Spleen (tissue), 11 donors: Measurements from ENCODE around the gene TUBGCP6. TPM values are rescaled to one million over a fixed set of nuclear protein-coding genes. Genes with fewer than 3 reads are reported as not detected.

Source experiments
- DNase-seq: peaks from one replicate; pipeline ENCODE4 v3.0.0-alpha.2; 2020
- H3K27ac ChIP-seq, 8 donors: fragments of 200-600 bp; sonication (generic) in 7 of 8; 1 replicate in 4 of 8; 2 replicates in 4 of 8; pipeline versions ENCODE4 v1.5.0 to v1.8.0; 2016 to 2021; ENCODE audit warnings: inconsistent platforms in 4 of 8, mild to moderate bottlenecking in 4 of 8, moderate library complexity in 1 of 8
- H3K27me3 ChIP-seq, 7 donors: fragments of 200-600 bp; sonication (generic) in 6 of 7; replicated peaks in 1 of 7; 1 replicate in 4 of 7; 2 replicates in 3 of 7; pipeline versions ENCODE4 v1.5.0 to v1.8.0; 2016 to 2021; ENCODE audit warnings: inconsistent platforms in 3 of 7, mild to moderate bottlenecking in 1 of 7
- H3K36me3 ChIP-seq, 6 donors: fragments of 200-600 bp; sonication (generic) in 5 of 6; 1 replicate in 4 of 6; 2 replicates in 2 of 6; pipeline versions ENCODE4 v1.5.0 to v1.8.0; 2016 to 2021; ENCODE audit warnings: inconsistent platforms in 2 of 6
- H3K4me1 ChIP-seq, 6 donors: fragments of 200-600 bp; sonication (generic) in 5 of 6; 1 replicate in 3 of 6; 2 replicates in 3 of 6; pipeline versions ENCODE4 v1.5.0 to v1.8.0; 2016 to 2021; ENCODE audit warnings: inconsistent platforms in 3 of 6
- H3K4me3 ChIP-seq, 8 donors: fragments of 200-600 bp; sonication (generic) in 7 of 8; 1 replicate in 4 of 8; 2 replicates in 4 of 8; pipeline versions ENCODE4 v1.5.0 to v1.8.0; 2016 to 2021; ENCODE audit warnings: inconsistent platforms in 4 of 8, mild to moderate bottlenecking in 4 of 8, moderate library complexity in 2 of 8
- H3K9me3 ChIP-seq, 8 donors: fragments of 200-600 bp; sonication (generic) in 7 of 8; 1 replicate in 4 of 8; 2 replicates in 4 of 8; pipeline versions ENCODE4 v1.5.0 to v1.8.0; 2016 to 2021; ENCODE audit warnings: inconsistent platforms in 4 of 8
- POLR2A ChIP-seq, 3 donors: fragments of 450-650 bp; IDR thresholded peaks; one replicate each; pipeline ENCODE4 v1.5.1; 2017; ENCODE audit warnings: antibody characterized with exemption in 3 of 3, mild to moderate bottlenecking in 1 of 3
- POLR2AphosphoS5 ChIP-seq, 3 donors: sonication (generic); formaldehyde crosslinking; IDR thresholded peaks; one replicate each; pipeline ENCODE4 v1.5.1; 2017; ENCODE audit warnings: antibody characterized with exemption in 3 of 3
- WGBS, 5 donors: extraction: QIAGEN DNeasy Blood & Tissue Kit in 3 of 5; methylation state at CpG; one replicate each; pipeline versions ENCODE4 v1.1.5 to v1.1.7; 2013 to 2018; 5-methylcytosine and 5-hydroxymethylcytosine counted together
- intact Hi-C: fragments of 100-400 bp; cut with DNase I; formaldehyde crosslinking; loops from one replicate; pipeline ENCODE4 v1.15.0; 2023; ENCODE audit warnings: low total_unique reads
- polyA plus RNA-seq, 3 donors: library from polyadenylated mRNA; stranded (reverse); fragments of 200-250 nt; gene quantifications; one replicate each; pipeline ENCODE4 v1.2.1, GENCODE V29; 2013
- total RNA-seq, 7 donors: library from RNA; depleted of rRNA in 3 of 7; stranded (reverse); fragments of >200 nt in 3 of 7; fragmentation: NEBNext Ultra II Directional in 4 of 7; extraction: Animal tissue kit (Norgen Biotek cat#: 25700) in 4 of 7; gene quantifications; one replicate each; pipeline versions ENCODE4 v1.1.0 to v1.2.1, GENCODE V29; 2016 to 2021
- TF ChIP-seq, protein P1 (sequence below), 11 experiments: fragments of 200-600 bp in 7 of 11; fragments of 450-650 bp in 4 of 11; sonication (generic) in 4 of 11; IDR thresholded peaks in 8 of 11; conservative IDR thresholded peaks in 3 of 11; 1 replicate in 7 of 11; 2 replicates in 4 of 11; pipeline versions ENCODE4 v1.4.0 to v1.8.0; 2016 to 2021; ENCODE audit warnings: antibody characterized with exemption in 11 of 11, inconsistent platforms in 4 of 11, mild to moderate bottlenecking in 1 of 11
- donor health status: healthy with polysubstance abuse.
- donor health status: DM: no; HTN: no; CAD: no; lungs with moderate emphysema.
- donor health status: DM: no; HTN: no; CAD: no.
- donor health status: Bipolar disorder and iron deficiency.
- donor health status: healthy.
- donor health status: DM: no; HTN: no; CAD: no.
- donor health status: DM: yes; HTN: yes; CAD: no.

TUBGCP6 gene
- total and polyA plus RNA-seq, 10 donors = 36.0 to 98.0 (median 69.3) TPM

DNA sequence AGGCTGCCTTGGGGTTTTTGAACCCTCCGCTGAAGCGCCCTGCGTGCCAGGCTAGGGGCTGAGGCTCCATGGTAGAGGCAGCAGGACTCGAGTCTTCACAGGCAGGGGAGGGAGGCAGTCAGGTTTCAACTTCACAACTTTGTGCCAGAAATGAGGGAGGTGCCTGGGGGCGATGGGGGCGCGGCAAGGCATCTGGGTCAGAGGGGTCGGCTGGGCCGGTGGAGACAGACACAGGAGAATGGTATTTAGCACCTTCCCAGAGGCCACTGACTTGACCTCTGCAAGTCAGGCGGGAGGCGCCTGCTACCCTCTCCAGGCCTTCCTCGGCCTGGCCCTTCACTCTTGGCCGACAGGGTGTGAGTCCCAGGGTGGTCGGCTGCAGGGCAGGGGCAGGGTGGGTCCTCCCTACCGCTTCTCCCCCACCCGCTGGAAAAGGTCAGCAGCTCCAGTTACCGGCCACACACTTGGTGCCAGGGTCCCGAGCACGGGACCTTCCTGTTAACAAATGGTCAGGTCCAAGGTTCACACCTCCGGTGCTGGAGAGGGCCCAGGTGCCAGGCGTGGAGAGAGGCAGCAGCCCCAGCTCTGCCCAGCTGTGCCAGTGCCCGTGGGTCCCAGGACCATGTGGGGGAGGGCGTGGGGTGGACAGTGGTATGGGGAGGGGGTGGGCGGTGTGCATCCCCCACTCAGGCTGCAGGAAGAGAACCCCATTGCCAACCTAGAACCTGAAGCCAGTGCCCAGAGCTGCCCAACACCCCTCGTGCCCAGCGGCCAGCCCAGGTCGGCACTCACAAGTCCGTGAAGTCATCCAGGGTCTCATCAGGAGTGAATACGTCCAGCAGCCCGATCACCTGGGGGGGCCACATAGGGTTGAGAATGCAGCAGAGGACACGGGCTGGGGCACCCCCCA, 12.9 kb upstream of the TUBGCP6 start:
- TF ChIP-seq POLR2AphosphoS5 (IDR thresholded peaks at IDR 0.05) (no peak), POLR2A (IDR thresholded peaks at IDR 0.05) (no peak)
- TF ChIP-seq, protein P1, sequence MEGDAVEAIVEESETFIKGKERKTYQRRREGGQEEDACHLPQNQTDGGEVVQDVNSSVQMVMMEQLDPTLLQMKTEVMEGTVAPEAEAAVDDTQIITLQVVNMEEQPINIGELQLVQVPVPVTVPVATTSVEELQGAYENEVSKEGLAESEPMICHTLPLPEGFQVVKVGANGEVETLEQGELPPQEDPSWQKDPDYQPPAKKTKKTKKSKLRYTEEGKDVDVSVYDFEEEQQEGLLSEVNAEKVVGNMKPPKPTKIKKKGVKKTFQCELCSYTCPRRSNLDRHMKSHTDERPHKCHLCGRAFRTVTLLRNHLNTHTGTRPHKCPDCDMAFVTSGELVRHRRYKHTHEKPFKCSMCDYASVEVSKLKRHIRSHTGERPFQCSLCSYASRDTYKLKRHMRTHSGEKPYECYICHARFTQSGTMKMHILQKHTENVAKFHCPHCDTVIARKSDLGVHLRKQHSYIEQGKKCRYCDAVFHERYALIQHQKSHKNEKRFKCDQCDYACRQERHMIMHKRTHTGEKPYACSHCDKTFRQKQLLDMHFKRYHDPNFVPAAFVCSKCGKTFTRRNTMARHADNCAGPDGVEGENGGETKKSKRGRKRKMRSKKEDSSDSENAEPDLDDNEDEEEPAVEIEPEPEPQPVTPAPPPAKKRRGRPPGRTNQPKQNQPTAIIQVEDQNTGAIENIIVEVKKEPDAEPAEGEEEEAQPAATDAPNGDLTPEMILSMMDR (IDR thresholded peaks at IDR 0.05 in 8 of 11, conservative IDR thresholded peaks at IDR 0.05 in 3 of 11) = no peak
- no peak overlapping the region for H3K4me3 ChIP-seq
- intact Hi-C loops = no loop called here
- H3K4me1 ChIP-seq = peaks cover 5 to 25% (median 20%) of the 10 kb centered on the region in 6 donors
- H3K9me3 ChIP-seq = no peaks in the 10 kb centered on the region
- no peak overlapping the region for H3K27ac ChIP-seq
- peaks cover 0 to 46% (median 22%) of the 10 kb centered on the region in 7 donors for H3K27me3 ChIP-seq
- no peaks in the 10 kb centered on the region for H3K36me3 ChIP-seq
- no peak for DNase-seq
- 77 to 93% (median 84%) methylated on average over 19 to 31 of the region's 31 CpGs for WGBS, 5 donors

DNA sequence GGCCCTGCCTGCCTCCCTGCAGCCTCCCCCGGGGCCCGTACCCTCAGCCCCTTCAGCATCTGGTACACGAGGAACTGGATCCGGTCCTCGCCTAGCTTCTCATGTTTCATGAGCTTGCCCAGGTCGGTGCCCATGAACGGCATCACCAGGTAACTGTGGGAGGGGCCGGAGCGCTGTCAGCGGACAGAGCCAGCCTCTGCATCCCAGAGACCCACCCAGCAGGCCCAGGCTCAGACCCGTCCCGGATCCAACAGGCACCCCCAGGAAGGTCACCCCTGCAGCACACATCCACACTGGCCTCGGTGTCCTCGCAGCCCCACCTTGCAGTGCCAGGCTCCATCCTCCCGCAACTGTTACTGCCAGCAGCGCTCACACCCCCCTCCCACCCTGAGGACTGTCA, 12.2 kb upstream of the TUBGCP6 start:
- no peak overlapping the region for H3K27ac ChIP-seq
- 82 to 95% (median 91%) methylated on average over 10 to 16 of the region's 16 CpGs for WGBS, 5 donors
- DNase-seq = no peak
- H3K27me3 ChIP-seq = peaks cover 0 to 39% (median 16%) of the 10 kb centered on the region in 7 donors
- intact Hi-C loops = no loop called here
- H3K4me3 ChIP-seq = no peak overlapping the region
- no peaks in the 10 kb centered on the region for H3K9me3 ChIP-seq
- H3K4me1 ChIP-seq = peaks cover 5 to 22% (median 16%) of the 10 kb centered on the region in 6 donors
- H3K36me3 ChIP-seq = no peaks in the 10 kb centered on the region
- TF ChIP-seq, protein P1 (IDR thresholded peaks at IDR 0.05 in 8 of 11, conservative IDR thresholded peaks at IDR 0.05 in 3 of 11) = no peak
- no peak for TF ChIP-seq POLR2AphosphoS5 (IDR thresholded peaks at IDR 0.05)
- no peak for TF ChIP-seq POLR2A (IDR thresholded peaks at IDR 0.05)

DNA sequence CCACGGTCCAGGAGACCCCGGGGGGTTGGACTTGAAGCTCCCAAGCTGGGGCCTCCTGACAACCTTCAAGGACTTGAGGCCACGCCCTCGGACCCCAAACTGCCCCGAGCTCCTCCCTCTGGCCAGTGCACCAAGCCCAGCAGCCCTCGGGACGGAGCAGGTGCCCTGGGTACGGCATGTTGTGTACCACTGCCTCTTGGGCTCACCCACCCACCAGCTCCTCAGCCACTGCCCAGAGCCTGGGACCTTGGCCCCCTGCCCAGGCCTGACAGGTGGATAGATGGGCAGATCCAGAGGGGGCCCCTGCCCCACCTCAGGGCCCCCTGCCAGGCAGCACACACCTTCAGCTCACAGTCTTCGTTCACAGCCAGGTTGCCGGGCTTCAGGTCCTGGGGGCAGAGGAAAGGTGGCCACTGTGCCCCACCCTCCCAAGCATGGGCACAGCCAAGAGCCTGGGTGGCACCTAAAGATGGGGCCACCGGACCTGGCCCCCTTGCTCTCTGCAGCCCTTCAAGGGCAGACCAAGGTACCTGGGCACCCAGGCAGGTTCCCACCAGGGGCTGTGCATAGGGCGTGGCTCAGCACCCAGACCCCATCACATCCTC, 11.5 kb upstream of the TUBGCP6 start:
- intact Hi-C loops = no loop called here
- H3K27ac ChIP-seq = no peak overlapping the region
- TF ChIP-seq, protein P1 (IDR thresholded peaks at IDR 0.05 in 8 of 11, conservative IDR thresholded peaks at IDR 0.05 in 3 of 11) = no peak
- TF ChIP-seq POLR2AphosphoS5 (IDR thresholded peaks at IDR 0.05) (no peak), POLR2A (IDR thresholded peaks at IDR 0.05) (no peak)
- WGBS, 5 donors = 83 to 100% (median 92%) methylated on average over 1 to 12 of the region's 12 CpGs
- H3K4me1 ChIP-seq = peaks cover 8 to 24% (median 18%) of the 10 kb centered on the region in 6 donors
- H3K4me3 ChIP-seq = no peak overlapping the region
- H3K36me3 ChIP-seq = no peaks in the 10 kb centered on the region
- no peak for DNase-seq
- peaks cover 0 to 32% (median 11%) of the 10 kb centered on the region in 7 donors for H3K27me3 ChIP-seq
- no peaks in the 10 kb centered on the region for H3K9me3 ChIP-seq

DNA sequence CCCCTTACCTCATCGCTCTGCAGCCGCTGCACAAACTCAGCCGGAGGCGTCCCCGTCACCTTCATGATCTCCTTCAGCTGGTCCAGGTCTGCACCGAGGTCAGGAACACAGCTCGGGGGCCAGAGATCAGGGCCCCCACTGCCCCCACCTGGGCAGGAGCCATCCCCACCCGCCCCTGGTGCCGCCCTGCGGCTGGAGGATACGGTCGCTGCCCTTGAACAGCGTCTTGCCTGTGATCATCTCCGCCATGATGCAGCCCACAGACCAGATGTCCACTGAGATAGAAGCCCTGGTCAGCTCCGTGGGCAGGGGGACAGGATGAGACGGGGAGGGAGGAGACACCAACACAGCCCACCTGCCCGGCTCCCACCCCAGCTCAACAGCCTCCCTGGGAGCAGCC, 10.8 kb upstream of the TUBGCP6 start:
- TF ChIP-seq POLR2A (IDR thresholded peaks at IDR 0.05) (no peak), POLR2AphosphoS5 (IDR thresholded peaks at IDR 0.05) (no peak)
- TF ChIP-seq, protein P1 (IDR thresholded peaks at IDR 0.05 in 8 of 11, conservative IDR thresholded peaks at IDR 0.05 in 3 of 11) = no peak
- peaks cover 7 to 25% (median 20%) of the 10 kb centered on the region in 6 donors for H3K4me1 ChIP-seq
- DNase-seq = no peak
- WGBS, 5 donors = 90 to 97% (median 93%) methylated on average over 8 to 17 of the region's 17 CpGs
- no peaks in the 10 kb centered on the region for H3K9me3 ChIP-seq
- no peaks in the 10 kb centered on the region for H3K36me3 ChIP-seq
- intact Hi-C loops = no loop called here
- H3K27ac ChIP-seq = no peak overlapping the region
- no peak overlapping the region for H3K4me3 ChIP-seq
- peaks cover 0 to 25% (median 6%) of the 10 kb centered on the region in 7 donors for H3K27me3 ChIP-seq
